GM12878 (cell line): ENCODE results near the gene MYB.

ENCODE experiments used
- CHD4 ChIP-seq: fragments of 200-600 bp; sonication (generic); IDR thresholded peaks from 2 replicates; pipeline ENCODE4 v1.6.1; 2016; ENCODE audit warnings: mild to moderate bottlenecking
- EP300 ChIP-seq, 2 experiments: fragments of 150-350 bp in 1 of 2; IDR thresholded peaks; 2 replicates each; pipeline ENCODE4 v1.6.1; 2011 to 2012; ENCODE audit warnings: low read depth in 2 of 2, low read length in 2 of 2, borderline replicate concordance in 1 of 2, improper control_type of control experiment in 1 of 2, inconsistent platforms in 1 of 2; ENCODE audit not compliant: control insufficient read depth in 1 of 2
- FOXM1 ChIP-seq: IDR thresholded peaks from 2 replicates; pipeline ENCODE4 v1.6.1; 2012; ENCODE audit warnings: low read depth, mild to moderate bottlenecking, inconsistent platforms, low read length, moderate library complexity
- POLR2AphosphoS5 ChIP-seq: IDR thresholded peaks from 2 replicates; pipeline ENCODE4 v1.6.1; 2011; ENCODE audit warnings: mild to moderate bottlenecking, low read length, inconsistent platforms
- RAD21 ChIP-seq: IDR thresholded peaks from 2 replicates; pipeline ENCODE4 v1.6.1; 2011; ENCODE audit warnings: mild to moderate bottlenecking, low read depth, low read length, moderate library complexity; ENCODE audit not compliant: insufficient read depth
- RB1 ChIP-seq: fragments of 450-650 bp; formaldehyde crosslinking; IDR thresholded peaks from 2 replicates; pipeline ENCODE4 v1.6.1; 2017; ENCODE audit warnings: mild to moderate bottlenecking, borderline replicate concordance
- TF ChIP-seq, protein P1 (sequence below), 3 experiments: IDR thresholded peaks in 2 of 3; conservative IDR thresholded peaks in 1 of 3; 2 replicates each; pipeline ENCODE4 v1.5.1; 2011; ENCODE audit warnings: low read depth in 3 of 3, low read length in 3 of 3, mild to moderate bottlenecking in 3 of 3, control low read depth in 2 of 3, moderate library complexity in 2 of 3, inconsistent platforms in 1 of 3, mixed read lengths in 1 of 3; ENCODE audit not compliant: control insufficient read depth in 2 of 3, insufficient read depth in 1 of 3; ENCODE audit errors: extremely low read depth in 1 of 3

DNA sequence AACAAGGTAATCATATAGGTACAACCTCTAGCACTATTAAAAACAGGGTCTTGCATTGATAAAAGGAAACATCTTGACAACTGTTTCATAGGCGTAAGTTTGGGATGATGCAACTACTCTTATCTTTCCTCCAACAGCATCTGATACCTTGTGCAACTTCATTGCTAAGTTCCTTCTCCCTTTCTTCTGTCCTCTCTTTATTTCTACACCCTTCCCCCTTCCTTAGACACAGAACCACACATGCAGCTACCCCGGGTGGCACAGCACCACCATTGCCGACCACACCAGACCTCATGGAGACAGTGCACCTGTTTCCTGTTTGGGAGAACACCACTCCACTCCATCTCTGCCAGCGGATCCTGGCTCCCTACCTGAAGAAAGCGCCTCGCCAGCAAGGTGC, 14.4 kb downstream of the MYB start:
- TF ChIP-seq POLR2AphosphoS5 (no peak), RAD21 (no peak), FOXM1 (no peak), EP300 (IDR thresholded peaks at IDR 0.05; ENCODE audit: borderline replicate concordance in 1 of 2, control insufficient read depth in 1 of 2, low read depth in 2 of 2, low read length in 2 of 2) (no peak), RB1 (no peak), CHD4 (no peak)
- TF ChIP-seq, protein P1, sequence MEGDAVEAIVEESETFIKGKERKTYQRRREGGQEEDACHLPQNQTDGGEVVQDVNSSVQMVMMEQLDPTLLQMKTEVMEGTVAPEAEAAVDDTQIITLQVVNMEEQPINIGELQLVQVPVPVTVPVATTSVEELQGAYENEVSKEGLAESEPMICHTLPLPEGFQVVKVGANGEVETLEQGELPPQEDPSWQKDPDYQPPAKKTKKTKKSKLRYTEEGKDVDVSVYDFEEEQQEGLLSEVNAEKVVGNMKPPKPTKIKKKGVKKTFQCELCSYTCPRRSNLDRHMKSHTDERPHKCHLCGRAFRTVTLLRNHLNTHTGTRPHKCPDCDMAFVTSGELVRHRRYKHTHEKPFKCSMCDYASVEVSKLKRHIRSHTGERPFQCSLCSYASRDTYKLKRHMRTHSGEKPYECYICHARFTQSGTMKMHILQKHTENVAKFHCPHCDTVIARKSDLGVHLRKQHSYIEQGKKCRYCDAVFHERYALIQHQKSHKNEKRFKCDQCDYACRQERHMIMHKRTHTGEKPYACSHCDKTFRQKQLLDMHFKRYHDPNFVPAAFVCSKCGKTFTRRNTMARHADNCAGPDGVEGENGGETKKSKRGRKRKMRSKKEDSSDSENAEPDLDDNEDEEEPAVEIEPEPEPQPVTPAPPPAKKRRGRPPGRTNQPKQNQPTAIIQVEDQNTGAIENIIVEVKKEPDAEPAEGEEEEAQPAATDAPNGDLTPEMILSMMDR (IDR thresholded peaks at IDR 0.05 in 2 of 3, conservative IDR thresholded peaks at IDR 0.05 in 1 of 3; ENCODE audit: control insufficient read depth in 2 of 3, extremely low read depth in 1 of 3, insufficient read depth in 1 of 3, low read depth in 3 of 3, low read length in 3 of 3) = no peak
